Measurements from ENCODE around the gene MCAM. TPM values are rescaled to one million over a fixed set of nuclear protein-coding genes. Genes with fewer than 3 reads are reported as not detected.

Gene MCAM
- total and polyA plus RNA-seq, 2 of the 8 experiments (the other 6 are each of a cell fraction or from before 2014, with no cell fraction given) = 22.4 to 32.2 TPM

- no peak overlapping the region for H3K14ac ChIP-seq (ENCODE audit: insufficient read length)
- no peaks in the 10 kb centered on the region for H3K36me3 ChIP-seq (ENCODE audit: control insufficient read depth in 2 of 4, insufficient read depth in 4 of 4, low read length in 3 of 4)
- no peak overlapping the region for H4K5ac ChIP-seq (ENCODE audit: insufficient read length, low read depth, low read length)
- DNase-seq (ENCODE audit: low read depth in 1 of 2, low spot score in 2 of 2) (no peak), FAIRE-seq (no peak)
- no peaks in the 10 kb centered on the region for H3K79me2 ChIP-seq (ENCODE audit: control insufficient read depth in 1 of 2, insufficient read depth in 2 of 2, low read length in 2 of 2)
- no peak overlapping the region for H3K9ac ChIP-seq (replicated peaks in 1 of 4; ENCODE audit: extremely low read depth in 1 of 4, low read depth in 3 of 4, low read length in 3 of 4)
- no peak overlapping the region for H3K4ac ChIP-seq (replicated peaks; ENCODE audit: insufficient read length, low read depth, low read length)
- peak overlapping the region; percentile 91; the same call in 1 of the 2 replicates for H2BK5ac ChIP-seq (ENCODE audit: low read depth, low read length)
- ChIA-PET POLR2A (ENCODE audit: partially characterized antibody) (interaction anchor here (0.6 to 5.4 kb wide), 14 partner anchors 10 to 298 kb away, joined by 3 to 44 read pairs (median 4); partner anchors contain the start of genes C1QTNF5, HINFP, HMBS and RNF26), CTCF (ENCODE audit: partially characterized antibody) (interaction anchor here (0.7 to 16.8 kb wide), 9 partner anchors 10 to 224 kb away, joined by 3 to 415 read pairs (median 4); partner anchors contain the start of genes C1QTNF5, MFRP, RNF26 and USP2)
- 0 out of 2 replicates have a peak overlapping the region, but pooled peaks have one; percentile 20 for H4K8ac ChIP-seq (ENCODE audit: extremely low read depth, insufficient read depth, low read length)
- no peaks in the 10 kb centered on the region for H3K9me3 ChIP-seq (ENCODE audit: insufficient read depth in 2 of 2, low read depth in 1 of 2, low read length in 1 of 2)
- peaks cover 11 to 53% (median 48%) of the 10 kb centered on the region in 4 experiments for H3K4me1 ChIP-seq (replicated peaks in 1 of 4; ENCODE audit: control insufficient read depth in 3 of 4, insufficient read depth in 4 of 4, low read length in 3 of 4)
- peak overlapping the region; percentile 84 to 97 for H3K4me2 ChIP-seq (ENCODE audit: insufficient read depth in 1 of 2, low read depth in 2 of 2, low read length in 2 of 2)
- 33% methylated on average over 14 of the region's 14 CpGs; no CpG with 5 or more reads in 1 of the 2 experiments for WGBS, 2 experiments (ENCODE audit: extremely low coverage in 1 of 2, insufficient coverage in 1 of 2, insufficient read length in 1 of 2, insufficient replicate concordance in 2 of 2, low coverage in 1 of 2, low lambda C conversion rate in 2 of 2, missing lambda C conversion rate in 1 of 2)
- H2BK20ac ChIP-seq (ENCODE audit: low read length) = peak overlapping the region; percentile 68; the same call in 1 of the 2 replicates
- H3K23ac ChIP-seq (ENCODE audit: insufficient read length) = no peak overlapping the region
- H3K18ac ChIP-seq (ENCODE audit: extremely low read depth, low read length) = peak overlapping the region; percentile 27; the same call in 1 of the 2 replicates
- H2AFZ ChIP-seq (ENCODE audit: low read length) = no peak overlapping the region
- peak overlapping the region; percentile 38 for H4K91ac ChIP-seq (replicated peaks; ENCODE audit: insufficient read length, low read length)
- no peaks in the 10 kb centered on the region for H3K79me1 ChIP-seq (ENCODE audit: low read depth, low read length)
- H2BK12ac ChIP-seq (ENCODE audit: low read depth, low read length) = peak overlapping the region; percentile 98; the same call in 1 of the 2 replicates
- H3K56ac ChIP-seq (replicated peaks; ENCODE audit: insufficient read length, low read depth, low read length) = no peak overlapping the region
- no peak overlapping the region for H3K27ac ChIP-seq (ENCODE audit: low read depth, low read length)
- peaks cover 5 to 46% (median 36%) of the 10 kb centered on the region in 4 experiments for H3K27me3 ChIP-seq (replicated peaks in 1 of 4; ENCODE audit: control insufficient read depth in 3 of 4, extremely low read depth in 1 of 4, insufficient read depth in 3 of 4, low read length in 3 of 4)
- H3K4me3 ChIP-seq (ENCODE audit: extremely low read depth in 1 of 4, insufficient read depth in 2 of 4, low read depth in 3 of 4, low read length in 4 of 4) = peak overlapping the region; percentile 17 to 77 (median 44); a peak in 5 of 8 replicates
- H4K20me1 ChIP-seq (replicated peaks in 1 of 2; ENCODE audit: control insufficient read depth in 1 of 2, insufficient read depth in 2 of 2, low read length in 2 of 2) = peaks cover 2% of the 10 kb centered on the region in 2 experiments
- no peak overlapping the region for H2BK120ac ChIP-seq (replicated peaks; ENCODE audit: low read depth, low read length)
- H2BK15ac ChIP-seq (ENCODE audit: low read length) = no peak overlapping the region
- no peak overlapping the region for H2AK5ac ChIP-seq (ENCODE audit: low read depth, low read length)
- TF ChIP-seq RFX5 (IDR thresholded peaks at IDR 0.05; ENCODE audit: borderline replicate concordance, low read depth, low read length) = no peak
- TF ChIP-seq SAP30 (IDR thresholded peaks at IDR 0.05; ENCODE audit: insufficient read depth, insufficient replicate concordance, low read length) = peak; percentile 70
- peak; percentile 41; the same call in 1 of the 2 replicates for TF ChIP-seq CEBPB (IDR thresholded peaks at IDR 0.05; ENCODE audit: low read depth, low read length)
- no peak for TF ChIP-seq TBP (IDR thresholded peaks at IDR 0.05; ENCODE audit: low read depth, low read length)
- H3K23me2 ChIP-seq (ENCODE audit: low read depth, low read length) = peaks cover 33% of the 10 kb centered on the region
These were observed 786 bp upstream of the MCAM start for GRCh38 chr11:119317592-119318239.
